ENCODE measurements around the gene CTNND2. TPM values are rescaled to one million over a fixed set of nuclear protein-coding genes. Genes with fewer than 3 reads are reported as not detected.

The CTNND2 gene
- total and polyA plus RNA-seq, 8 donors: 9.2 to 62.8 (median 43.7) TPM

- intact Hi-C loops (cut with DNase I): no loop called here
- Histone ChIP-seq H3K4me3 (no peak overlapping the region), H3K4me1 (no peaks in the 10 kb centered on the region), H3K9me3 (no peaks in the 10 kb centered on the region), H3K27me3 (no peaks in the 10 kb centered on the region), H3K36me3 (no peaks in the 10 kb centered on the region), H3K27ac (no peak overlapping the region)
- WGBS, 2 donors: 68 to 75% methylated on average over 4 of the region's 4 CpGs
- DNase-seq (no peak), ATAC-seq (no peak), FAIRE-seq (no peak)
- no peak for TF ChIP-seq CTCF (IDR thresholded peaks at IDR 0.05)
Observed at GRCh38 chr5:10946050-10946449, 958.2 kb downstream of the CTNND2 start.

GRCh38 chr5:10941900-10942299 is 962.3 kb downstream of the CTNND2 start:
- TF ChIP-seq CTCF (IDR thresholded peaks at IDR 0.05): no peak
- Histone ChIP-seq H3K4me3 (no peak overlapping the region), H3K27me3 (no peaks in the 10 kb centered on the region), H3K9me3 (no peaks in the 10 kb centered on the region), H3K4me1 (no peaks in the 10 kb centered on the region), H3K27ac (no peak overlapping the region), H3K36me3 (no peaks in the 10 kb centered on the region)
- no peak for ATAC-seq
- intact Hi-C loops (cut with DNase I): no loop called here
- whole genome bisulfite sequencing, 2 donors: 91 to 95% methylated on average over 4 of the region's 4 CpGs
- no peak for DNase-seq
- FAIRE-seq: no peak

GRCh38 chr5:10936081-10936855 is 968.0 kb downstream of the CTNND2 start:
- H3K36me3 ChIP-seq: no peaks in the 10 kb centered on the region
- intact Hi-C loops (cut with DNase I): no loop called here
- 94 to 98% methylated on average over 14 of the region's 14 CpGs for whole genome bisulfite sequencing, 2 donors
- no peak for DNase-seq
- TF ChIP-seq CTCF (IDR thresholded peaks at IDR 0.05): no peak
- H3K27me3 ChIP-seq: no peaks in the 10 kb centered on the region
- ATAC-seq: no peak
- no peak overlapping the region for H3K27ac ChIP-seq
- no peak for FAIRE-seq
- no peaks in the 10 kb centered on the region for H3K9me3 ChIP-seq
- H3K4me3 ChIP-seq: no peak overlapping the region
- H3K4me1 ChIP-seq: no peaks in the 10 kb centered on the region

- Histone ChIP-seq H3K27ac (no peak overlapping the region), H3K9me3 (no peaks in the 10 kb centered on the region), H3K4me1 (no peaks in the 10 kb centered on the region), H3K4me3 (no peak overlapping the region), H3K36me3 (no peaks in the 10 kb centered on the region), H3K27me3 (no peaks in the 10 kb centered on the region)
- DNase-seq (no peak), ATAC-seq (no peak), FAIRE-seq (no peak)
- intact Hi-C loops (cut with DNase I): no loop called here
- no peak for TF ChIP-seq CTCF (IDR thresholded peaks at IDR 0.05)
Observed at GRCh38 chr5:10935536-10935935, 968.7 kb downstream of the CTNND2 start.

GRCh38 chr5:10934783-10935355 is 969.4 kb downstream of the CTNND2 start:
- Histone ChIP-seq H3K27me3 (no peaks in the 10 kb centered on the region), H3K9me3 (no peaks in the 10 kb centered on the region), H3K27ac (no peak overlapping the region), H3K36me3 (no peaks in the 10 kb centered on the region), H3K4me3 (no peak overlapping the region), H3K4me1 (no peaks in the 10 kb centered on the region)
- DNase-seq (no peak), ATAC-seq (peak in 2 of 4 donors; percentile 73 to 75), FAIRE-seq (no peak)
- TF ChIP-seq CTCF (IDR thresholded peaks at IDR 0.05): no peak
- intact Hi-C loops (cut with DNase I): no loop called here
- whole genome bisulfite sequencing, 2 donors: 68 to 71% methylated on average over 7 of the region's 7 CpGs
